Left lobe of liver (tissue), 2 donors: ENCODE measurements around the gene RBFOX1. TPM values are rescaled to one million over a fixed set of nuclear protein-coding genes. Genes with fewer than 3 reads are reported as not detected.
A peak's percentile ranks its signal among the peaks of the same experiment; 100 is the strongest.

Experiments used
- ATAC-seq: fragments of 200-7000 bp; cut with Tn5 transposase; one replicate; pipeline ENCODE4 v1.9.1; 2020; ENCODE audit warnings: mild to moderate bottlenecking, moderate library complexity
- DNase-seq: peaks from one replicate; pipeline ENCODE4 v3.0.0-alpha.2; 2020; ENCODE audit warnings: low spot score
- total RNA-seq: library from RNA; stranded (reverse); gene quantifications from one replicate; pipeline ENCODE4 v1.2.1, GENCODE V29; 2021
- donor health status: DM: no; HTN: no; CAD: no; lungs with moderate emphysema.
- donor health status: DM: no; HTN: yes; CAD: no.

The RBFOX1 gene
- total RNA-seq, 1 donor from 2014 or later = not detected

DNA sequence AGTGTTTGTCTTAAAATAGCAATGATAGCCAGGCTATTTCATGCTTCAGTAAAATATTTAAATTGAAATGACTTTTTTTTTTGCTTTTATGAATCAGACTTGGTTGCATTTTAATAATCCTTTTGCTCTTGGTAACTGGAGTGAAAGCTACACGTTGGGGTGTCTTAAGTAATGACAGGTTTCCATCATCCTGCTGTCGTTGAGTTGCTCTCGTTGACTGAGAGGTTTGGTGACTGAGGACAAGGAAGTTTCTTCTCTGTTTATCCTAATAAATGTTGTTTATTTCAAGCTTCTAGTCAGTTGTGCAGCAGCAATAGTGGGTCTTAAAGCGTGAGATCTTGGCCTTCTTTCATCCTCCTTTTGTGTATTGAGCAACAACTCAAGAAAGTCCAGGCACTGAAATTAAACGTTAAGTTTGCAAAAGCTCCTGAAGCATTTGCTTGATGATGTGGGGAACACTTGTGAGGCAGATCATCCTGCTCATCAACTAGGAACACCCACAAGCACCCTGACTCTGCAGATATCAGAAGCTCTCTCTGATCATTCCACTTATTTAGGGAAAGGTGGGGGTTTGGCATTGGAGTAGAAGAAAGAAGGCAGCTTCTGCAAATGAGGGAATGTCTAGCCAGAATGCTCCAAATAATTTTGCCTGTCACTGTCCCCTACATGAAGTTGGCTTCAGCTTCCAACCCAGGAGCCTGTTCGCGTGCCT, 179.1 kb downstream of the RBFOX1 start:
- ATAC-seq (no peak), DNase-seq (no peak)

DNA sequence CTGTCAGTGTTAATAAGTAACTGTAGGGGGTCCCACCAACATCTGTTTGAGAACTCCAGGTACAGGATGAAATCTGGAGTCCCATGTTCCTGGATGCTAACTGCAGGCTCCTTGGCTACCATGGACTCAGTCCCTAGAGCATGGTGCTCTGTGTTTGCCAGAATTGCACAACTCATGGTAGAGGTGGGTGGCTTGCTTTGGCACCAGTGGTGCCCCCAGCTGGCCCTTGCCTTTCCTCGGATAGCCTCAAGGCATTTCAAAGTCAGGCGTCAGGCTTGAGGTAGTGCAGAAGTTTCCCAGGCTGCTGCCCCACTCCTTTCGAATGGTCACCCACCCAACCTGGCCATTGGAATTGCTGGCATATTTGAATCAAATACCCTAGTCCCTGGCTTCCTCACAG, 179.9 kb downstream of the RBFOX1 start:
- DNase-seq = no peak
- ATAC-seq = no peak

DNA sequence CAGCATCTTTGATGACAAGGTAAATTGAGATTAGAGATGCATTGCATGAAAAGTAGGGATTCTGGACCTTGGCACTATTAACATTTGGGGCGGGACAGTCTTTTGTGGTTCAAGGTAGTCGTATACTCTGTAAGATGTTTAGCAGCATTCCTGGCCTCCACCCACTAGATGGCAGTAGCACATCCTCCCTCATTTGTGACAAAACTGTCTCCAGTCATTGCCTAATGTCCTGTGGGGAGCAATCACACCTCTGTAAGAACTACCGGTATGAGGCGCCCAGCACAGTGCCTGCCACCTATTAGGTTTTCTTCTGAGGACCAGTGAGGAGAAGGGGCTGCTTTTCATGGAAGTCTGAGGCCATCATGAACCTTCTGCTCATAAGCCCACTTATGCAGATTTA, 180.8 kb downstream of the RBFOX1 start:
- ATAC-seq (no peak), DNase-seq (no peak)

DNA sequence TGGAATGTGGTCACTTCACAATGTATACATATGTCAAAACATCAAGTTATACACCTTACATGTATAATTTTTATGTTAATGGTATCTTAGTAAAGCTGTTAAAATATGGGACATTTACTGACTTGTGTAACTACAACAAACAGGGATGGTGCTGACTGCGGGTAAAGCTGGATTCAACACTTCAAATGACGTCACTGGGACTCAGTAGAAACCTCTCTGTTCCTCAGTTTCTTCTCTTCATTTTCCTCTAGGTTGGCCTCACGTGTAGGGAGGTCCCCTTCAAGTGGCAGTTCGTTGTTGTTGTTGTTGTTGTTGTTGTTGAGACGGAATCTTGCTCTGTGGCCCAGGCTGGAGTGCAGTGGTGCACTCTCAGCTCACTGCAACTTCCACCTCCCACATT, 182.9 kb downstream of the RBFOX1 start:
- DNase-seq = no peak
- no peak for ATAC-seq

DNA sequence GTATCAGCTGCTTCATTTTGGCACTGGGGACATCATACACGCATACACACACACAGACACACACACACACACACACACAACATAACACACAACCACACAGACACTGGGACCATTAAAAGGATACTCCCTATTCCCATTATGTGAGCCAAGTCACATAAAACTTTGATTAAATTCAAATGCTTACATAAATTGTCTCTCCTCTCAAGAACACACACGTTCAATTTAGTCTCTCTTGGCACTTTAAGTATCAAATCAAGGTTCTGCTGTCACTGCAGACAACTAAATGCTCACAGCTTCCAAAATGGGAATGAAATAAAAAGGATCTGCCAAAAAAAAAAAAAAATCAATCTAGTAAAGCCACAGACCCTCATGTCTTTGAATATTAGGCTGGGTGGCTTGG, 184.9 kb downstream of the RBFOX1 start:
- ATAC-seq (no peak), DNase-seq (no peak)

DNA sequence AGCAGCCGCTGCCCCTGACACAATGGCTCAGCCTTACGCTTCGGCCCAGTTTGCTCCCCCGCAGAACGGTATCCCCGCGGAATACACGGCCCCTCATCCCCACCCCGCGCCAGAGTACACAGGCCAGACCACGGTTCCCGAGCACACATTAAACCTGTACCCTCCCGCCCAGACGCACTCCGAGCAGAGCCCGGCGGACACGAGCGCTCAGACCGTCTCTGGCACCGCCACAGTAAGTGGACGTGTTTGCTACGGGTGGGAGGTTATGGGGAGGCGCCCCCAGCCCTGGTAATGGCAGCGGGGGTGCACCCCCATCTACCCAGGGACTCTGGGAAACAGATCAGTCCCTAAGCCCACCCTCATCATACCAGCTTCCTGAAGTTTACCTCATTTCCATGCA, 185.5 kb downstream of the RBFOX1 start:
- no peak for DNase-seq

DNA sequence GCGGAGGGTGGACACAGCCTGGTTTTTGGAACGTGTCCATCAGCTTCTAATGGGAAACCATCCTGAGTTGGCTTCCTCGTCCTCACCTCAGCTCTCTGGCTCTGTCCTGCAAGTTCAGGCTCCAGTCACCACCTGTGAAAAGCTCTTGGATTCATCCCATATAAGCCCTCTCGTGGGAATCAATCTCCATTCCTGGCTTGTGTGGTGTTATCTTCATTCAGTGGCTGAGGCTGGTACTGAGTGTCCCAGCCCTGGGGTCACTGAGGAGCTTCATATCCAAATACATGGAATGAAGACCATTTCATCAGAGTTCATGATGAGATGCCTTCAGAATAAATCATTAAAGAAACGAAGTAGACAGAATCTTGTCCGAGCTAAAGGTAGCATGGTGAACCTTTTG, 189.2 kb downstream of the RBFOX1 start:
- DNase-seq (no peak), ATAC-seq (no peak)

More for the DNA sequence above, 185.5 kb downstream of the RBFOX1 start:
- no peak for ATAC-seq

DNA sequence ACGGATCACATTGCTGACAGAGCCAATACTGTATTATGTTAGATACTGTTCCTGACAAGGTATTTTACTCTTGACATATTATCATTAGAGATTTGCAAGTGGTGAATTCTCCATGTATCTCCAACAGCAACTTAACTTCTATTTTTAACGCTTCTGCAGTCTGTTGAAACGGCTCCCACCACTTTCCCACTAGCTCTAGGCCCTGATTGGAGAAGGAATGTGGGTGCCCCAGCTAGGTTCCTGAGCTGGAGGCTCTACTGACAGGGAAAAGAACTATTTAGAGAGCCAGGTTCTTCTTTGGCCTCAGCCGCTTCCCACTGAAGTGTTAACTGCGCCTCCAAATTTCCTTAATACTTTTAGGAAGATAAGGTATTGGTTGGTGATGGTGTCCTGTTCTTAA, 191.8 kb downstream of the RBFOX1 start:
- DNase-seq = no peak
- no peak for ATAC-seq

DNA sequence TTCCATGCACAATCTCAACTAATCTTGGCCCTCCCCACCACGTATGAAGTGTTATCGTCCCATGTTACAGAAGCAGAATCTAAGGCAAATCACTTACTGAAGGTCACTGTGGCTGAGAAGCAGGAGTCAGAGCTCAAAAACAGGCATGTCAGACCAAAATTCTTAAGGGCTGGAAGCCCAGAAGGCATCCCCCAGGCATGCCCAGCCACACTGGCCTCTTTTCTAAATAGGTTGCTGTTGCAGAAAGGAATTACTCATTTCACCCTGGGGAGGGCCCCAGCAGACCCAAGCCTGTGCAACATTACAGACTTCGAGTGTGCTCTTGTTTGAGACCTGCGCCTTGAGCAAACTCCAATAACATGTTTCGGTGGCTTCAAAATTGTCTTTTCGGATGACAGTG, 194.1 kb downstream of the RBFOX1 start:
- no peak for DNase-seq

DNA sequence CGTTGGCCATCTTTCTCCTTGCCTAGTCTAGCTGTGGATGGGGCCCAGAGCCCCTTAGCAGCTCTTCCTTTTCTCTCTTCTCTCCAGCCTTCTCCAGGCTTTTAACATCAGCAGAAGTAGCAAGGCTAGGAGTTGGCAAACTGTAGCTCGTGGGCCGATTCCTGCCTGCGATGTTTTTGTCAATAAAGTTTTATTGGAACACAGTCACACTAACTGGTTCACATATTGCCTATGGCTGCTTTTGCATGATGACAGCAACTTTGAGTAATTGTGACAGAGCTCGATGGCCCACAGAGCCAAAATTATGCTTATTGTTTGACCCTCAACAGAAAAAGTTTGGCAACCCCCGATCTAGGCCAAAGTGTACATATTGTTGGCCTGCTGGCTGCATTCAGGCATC, 199.9 kb downstream of the RBFOX1 start:
- no peak for ATAC-seq
- no peak for DNase-seq

More for the DNA sequence above, 194.1 kb downstream of the RBFOX1 start:
- no peak for ATAC-seq

DNA sequence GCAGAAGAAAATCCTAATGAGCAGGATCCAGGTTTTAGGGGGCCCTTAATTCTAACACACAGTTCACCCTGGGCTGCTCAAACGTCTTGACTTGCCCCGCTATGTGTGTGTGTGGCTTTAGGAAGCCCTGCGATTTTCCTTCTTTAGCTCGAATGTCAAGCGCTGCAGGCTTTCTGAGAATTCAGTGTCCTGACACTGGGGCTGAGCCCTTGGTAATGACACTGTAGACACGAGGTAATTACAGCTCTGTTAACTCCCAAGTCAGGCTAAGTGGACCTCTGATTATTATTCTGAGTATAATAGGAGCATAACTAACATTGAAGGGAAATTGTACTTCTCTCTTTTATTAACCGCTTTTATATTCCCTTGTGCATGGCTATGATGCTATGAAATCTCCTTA, 202.1 kb downstream of the RBFOX1 start:
- DNase-seq (no peak), ATAC-seq (no peak)

DNA sequence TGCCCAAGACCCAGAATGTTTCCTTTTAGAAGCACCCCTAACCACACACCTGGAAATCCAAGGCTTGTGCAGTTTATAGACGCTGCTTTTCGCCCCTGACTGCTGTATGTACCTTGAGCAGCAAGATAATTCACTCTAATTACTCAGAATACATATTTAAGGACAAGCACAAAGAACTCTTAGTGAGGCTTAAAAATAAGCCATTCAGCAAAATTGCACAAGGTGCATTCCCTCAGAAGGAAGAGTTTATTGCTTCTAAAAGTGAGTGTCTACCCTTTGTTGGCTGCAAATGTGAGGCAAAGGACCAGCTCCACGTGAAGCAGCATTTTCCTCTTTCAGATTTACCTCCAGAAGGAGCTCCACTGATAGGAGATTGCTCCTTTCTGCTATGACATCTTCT, 208.4 kb downstream of the RBFOX1 start:
- no peak for DNase-seq
- no peak for ATAC-seq

DNA sequence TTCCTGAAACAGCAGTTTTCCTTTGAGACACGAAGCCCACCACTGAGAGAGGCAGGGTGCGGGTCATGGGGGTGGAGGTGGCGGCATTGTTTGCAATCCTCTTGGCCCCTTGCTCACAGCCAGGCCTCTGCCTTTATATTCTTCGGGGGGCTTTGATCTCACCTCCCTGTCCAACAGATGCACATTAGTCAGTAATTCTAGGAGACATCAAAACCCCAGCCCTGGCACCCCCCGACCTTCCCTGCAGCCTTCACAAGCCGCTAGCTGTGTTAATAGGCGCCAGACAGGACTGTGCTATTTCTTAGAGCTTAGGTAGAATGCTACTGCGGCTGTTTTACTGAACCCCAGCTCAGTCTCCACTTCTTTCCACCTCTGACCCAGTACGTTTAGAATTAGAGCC, 212.6 kb downstream of the RBFOX1 start:
- no peak for DNase-seq
- no peak for ATAC-seq

DNA sequence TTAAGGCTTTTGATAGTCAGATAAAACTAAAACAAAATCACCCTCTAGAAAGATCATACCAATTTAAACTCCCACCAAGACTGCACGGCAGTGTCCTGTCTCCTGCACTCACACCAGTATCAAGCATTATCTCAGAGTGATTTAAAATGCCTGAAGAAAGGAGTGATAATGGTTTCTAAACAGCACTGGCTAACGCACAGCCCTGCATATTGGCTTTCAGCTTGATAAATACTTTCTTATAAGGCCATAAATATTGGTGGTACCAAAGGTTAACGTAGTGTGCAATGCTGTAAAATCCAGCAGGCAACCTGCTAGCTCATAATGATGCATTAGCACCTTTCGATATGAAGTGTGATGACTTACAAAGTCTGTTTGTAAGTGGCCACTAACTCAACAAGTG, 214.3 kb downstream of the RBFOX1 start:
- no peak for DNase-seq
- no peak for ATAC-seq

DNA sequence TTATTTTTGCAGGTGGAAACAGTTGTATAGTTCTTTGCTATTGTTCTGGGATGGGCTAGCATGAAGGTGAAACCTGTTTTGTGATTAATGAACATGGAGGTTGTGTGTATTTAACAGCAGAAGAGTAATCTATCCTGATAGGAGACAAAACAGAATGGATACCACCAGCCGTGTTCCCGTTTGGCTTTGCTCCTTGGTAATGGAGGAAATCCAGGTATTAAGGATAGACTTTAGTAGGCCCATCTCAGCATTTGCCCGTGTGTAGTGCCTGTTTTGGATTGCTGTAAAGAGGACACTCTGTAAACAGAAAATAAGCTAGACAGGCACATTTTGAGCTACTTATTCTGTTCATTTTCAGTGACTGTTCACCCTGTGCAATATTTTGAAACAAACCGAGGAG, 215.1 kb downstream of the RBFOX1 start:
- ATAC-seq = no peak
- no peak for DNase-seq

DNA sequence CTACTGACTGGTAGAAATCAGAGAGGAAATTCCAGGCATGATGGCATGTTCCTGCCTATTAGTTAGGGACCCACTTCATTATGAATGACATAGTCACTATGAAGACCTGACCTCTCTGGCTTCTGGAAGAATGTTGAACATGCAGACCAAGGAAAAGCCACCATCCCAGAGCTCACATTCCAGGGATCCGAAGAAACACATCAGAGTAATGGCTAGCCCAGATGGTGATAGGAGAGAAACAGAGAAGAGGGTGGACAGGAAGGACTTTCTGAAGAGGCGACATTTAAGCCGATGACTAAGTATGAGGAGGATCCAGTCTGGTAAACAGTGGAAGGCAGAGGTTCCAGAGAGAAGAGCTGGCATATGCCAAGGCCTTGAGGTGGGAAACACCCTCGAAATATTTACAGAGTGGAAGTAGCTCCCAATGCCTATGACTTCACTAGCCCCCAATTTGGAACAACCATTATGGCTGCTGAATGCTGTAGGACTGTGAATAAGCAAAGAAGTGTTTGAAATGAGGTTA, 216.2 kb downstream of the RBFOX1 start:
- peak; percentile 3 for DNase-seq
- no peak for ATAC-seq

DNA sequence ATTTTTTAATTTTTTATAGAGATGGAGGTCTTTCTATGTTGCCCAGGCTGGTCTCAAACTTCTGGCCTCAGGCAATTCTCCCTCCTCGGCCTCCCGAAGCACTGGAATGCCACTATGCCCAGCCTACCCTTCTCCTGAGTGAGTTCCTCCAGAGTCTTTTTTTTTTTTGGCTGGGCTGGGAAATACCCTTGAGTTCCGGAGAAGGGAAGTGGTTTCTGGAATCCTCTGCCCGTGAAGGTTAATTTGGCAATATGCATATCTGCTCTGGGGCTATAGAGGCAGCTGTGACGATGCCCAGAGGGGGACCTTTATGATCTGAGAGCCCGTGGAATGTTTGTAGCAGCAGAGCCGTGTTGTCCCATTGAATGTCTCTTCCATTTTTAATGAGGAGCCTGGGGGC, 217.5 kb downstream of the RBFOX1 start:
- ATAC-seq (no peak), DNase-seq (no peak)

DNA sequence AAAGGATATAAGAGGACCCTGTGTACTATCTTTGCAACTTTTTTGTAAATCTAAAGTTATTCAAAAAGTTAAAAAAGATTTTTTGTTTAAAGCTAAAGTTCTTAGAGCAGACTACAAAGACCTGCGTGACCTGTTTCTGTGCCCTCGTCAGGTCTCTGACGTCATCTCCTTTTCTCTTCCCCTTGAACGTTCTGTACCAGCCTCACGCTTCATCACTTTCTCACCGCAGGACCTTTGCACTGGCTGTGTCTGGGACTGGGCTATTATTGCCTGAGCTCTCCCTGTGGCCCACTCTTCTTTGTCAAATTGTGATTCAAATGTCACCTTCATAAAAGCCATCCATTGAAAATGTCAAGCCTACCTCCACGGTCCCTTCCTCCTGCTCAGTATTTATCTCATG, 222.8 kb downstream of the RBFOX1 start:
- DNase-seq (no peak), ATAC-seq (no peak)

DNA sequence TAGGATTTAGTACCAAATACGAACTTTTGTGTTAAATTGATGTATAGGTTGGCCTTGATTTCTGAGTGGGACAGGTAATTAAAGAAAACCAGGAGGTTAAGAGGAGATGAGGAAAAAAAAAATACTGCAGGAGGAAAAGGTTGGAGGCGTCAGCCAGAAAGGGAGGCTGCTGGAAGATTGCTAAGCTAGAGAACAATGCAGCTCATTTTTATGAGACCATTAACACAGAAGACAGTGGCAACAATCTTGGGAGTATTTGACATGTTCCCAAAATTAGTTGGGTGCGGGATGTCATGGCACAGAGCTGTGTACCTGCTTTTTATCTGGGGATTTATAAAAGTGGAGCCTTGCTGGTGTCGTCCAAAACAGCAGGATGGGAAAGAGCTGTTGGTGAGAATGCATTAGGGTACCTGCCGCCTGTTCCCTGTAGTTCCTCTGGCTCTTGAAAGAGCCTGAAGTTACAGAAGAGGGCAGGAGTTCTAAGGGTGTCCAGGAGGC, 229.3 kb downstream of the RBFOX1 start:
- DNase-seq (no peak), ATAC-seq (no peak)

DNA sequence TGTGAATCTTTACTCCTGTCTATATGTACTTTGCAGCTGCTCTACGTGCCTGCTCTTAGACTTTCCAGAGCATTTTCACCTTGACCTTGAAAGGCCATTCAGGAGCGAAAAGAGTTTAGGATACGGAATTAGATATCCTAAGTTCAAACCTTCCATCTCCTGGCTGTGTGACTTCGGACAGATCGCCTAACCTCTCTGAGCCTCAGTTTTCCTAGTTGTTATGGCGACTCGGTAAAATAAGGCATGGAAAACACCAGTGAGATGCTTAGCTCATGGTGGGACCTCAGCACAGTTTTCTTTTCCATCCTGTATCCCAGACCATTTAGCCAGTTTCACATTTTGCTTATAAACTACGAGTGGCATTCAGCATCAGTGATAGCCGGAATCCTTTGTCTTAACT, 233.7 kb downstream of the RBFOX1 start:
- ATAC-seq (no peak), DNase-seq (no peak)

DNA sequence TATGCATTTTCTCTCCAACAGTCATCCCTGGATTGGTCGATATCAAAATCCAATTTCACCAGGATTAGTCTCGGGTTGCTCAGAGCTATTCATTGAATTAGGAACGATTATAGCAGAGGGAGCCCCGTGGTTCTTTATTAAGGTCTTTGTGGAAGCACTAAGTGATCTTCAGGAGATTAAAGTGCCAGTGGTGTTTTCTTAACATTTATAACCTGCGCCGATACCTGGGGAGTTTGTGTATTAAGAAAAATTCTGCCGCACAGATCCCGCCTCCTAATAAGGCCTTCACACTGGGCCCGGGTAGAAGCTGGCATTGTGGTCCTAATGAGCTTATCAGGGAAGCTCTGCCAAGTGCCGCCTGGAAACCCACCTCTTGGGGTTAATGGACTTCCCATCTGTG, 238.7 kb downstream of the RBFOX1 start:
- no peak for DNase-seq
- no peak for ATAC-seq

DNA sequence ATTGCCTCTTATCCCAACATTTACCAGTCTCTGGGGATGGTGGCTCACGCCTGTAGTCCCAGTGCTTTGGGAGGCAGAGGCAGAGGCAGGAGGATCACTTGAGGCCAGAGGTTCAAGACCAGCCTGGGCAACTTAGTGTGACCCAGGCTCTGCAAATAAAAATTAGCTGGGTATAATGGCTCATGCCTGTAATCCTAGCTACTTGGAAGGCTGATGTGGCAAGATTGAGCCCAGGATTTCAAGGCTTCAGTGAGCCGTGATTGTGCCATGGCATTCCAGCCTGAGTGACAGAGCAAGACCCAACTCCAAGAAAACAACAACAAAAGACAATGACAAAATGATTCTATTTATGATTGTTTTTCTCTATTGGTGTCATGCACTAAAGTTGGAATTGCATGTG, 244.9 kb downstream of the RBFOX1 start:
- ATAC-seq (no peak), DNase-seq (no peak)

DNA sequence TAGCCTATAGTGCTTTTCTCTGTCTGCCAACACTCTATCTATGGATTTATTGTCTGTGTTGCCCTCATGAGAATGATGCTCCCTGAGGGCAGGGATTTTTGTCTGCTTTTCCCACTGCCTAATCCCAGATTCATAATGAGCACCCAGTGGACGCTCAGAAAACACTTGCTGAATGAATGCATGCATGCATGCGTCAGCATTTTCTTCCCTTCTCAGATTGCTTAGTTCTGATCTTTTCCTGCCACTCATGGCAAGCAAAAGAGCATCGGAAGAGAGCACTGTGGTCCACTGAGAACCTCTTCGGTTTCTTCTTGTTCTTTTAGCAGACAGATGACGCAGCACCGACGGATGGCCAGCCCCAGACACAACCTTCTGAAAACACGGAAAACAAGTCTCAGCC, 246.8 kb downstream of the RBFOX1 start:
- DNase-seq (no peak), ATAC-seq (no peak)
